Hair follicle dermal papilla cell (primary cell): Measurements from ENCODE around the gene PPP1R3A. TPM values are rescaled to one million over a fixed set of nuclear protein-coding genes. Genes with fewer than 3 reads are reported as not detected.

ENCODE experiments used
- total RNA-seq: library from RNA; depleted of rRNA; stranded (reverse); fragments of >200 nt; gene quantifications from 2 replicates; pipeline ENCODE4 v1.2.3, GENCODE V29; 2012

Gene PPP1R3A, protein sequence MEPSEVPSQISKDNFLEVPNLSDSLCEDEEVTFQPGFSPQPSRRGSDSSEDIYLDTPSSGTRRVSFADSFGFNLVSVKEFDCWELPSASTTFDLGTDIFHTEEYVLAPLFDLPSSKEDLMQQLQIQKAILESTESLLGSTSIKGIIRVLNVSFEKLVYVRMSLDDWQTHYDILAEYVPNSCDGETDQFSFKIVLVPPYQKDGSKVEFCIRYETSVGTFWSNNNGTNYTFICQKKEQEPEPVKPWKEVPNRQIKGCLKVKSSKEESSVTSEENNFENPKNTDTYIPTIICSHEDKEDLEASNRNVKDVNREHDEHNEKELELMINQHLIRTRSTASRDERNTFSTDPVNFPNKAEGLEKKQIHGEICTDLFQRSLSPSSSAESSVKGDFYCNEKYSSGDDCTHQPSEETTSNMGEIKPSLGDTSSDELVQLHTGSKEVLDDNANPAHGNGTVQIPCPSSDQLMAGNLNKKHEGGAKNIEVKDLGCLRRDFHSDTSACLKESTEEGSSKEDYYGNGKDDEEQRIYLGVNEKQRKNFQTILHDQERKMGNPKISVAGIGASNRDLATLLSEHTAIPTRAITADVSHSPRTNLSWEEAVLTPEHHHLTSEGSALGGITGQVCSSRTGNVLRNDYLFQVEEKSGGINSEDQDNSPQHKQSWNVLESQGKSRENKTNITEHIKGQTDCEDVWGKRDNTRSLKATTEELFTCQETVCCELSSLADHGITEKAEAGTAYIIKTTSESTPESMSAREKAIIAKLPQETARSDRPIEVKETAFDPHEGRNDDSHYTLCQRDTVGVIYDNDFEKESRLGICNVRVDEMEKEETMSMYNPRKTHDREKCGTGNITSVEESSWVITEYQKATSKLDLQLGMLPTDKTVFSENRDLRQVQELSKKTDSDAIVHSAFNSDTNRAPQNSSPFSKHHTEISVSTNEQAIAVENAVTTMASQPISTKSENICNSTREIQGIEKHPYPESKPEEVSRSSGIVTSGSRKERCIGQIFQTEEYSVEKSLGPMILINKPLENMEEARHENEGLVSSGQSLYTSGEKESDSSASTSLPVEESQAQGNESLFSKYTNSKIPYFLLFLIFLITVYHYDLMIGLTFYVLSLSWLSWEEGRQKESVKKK
- total RNA-seq: not detected in 2 replicates

DNA sequence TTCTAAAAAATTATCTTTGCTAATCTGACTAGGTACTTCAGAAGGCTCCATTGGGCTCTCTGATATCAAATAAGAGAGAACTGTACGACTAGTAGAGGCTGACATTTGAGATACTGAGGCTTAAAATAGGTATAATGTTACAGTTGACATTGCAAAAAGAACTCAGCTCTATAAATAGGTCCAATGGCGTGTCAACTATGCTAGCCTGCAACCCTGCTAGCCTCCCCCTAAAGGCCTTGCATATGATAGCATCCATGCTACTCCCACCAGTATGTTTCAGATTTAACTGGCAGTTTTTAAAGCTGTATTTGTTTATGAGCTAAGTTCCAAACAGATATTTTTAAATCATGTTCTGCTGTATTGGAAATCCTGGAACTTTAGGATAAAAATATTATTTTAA, at the start of gene PPP1R3A:
Gene PPP1R3A, minus strand, starts transcription at position 64 of the 400 bp plus-strand sequence. Its CDS starts 13 bp downstream, at position 51.

